MG63 (cell line): ENCODE measurements around the gene INO80D. TPM values are rescaled to one million over a fixed set of nuclear protein-coding genes. Genes with fewer than 3 reads are reported as not detected.
A peak's percentile ranks its signal among the peaks of the same experiment; 100 is the strongest.
"Not testable (repeated sequence)": the region's sequence is repeated elsewhere in the genome, so short reads cannot be mapped to it uniquely, and the experiment has no call there.

Experiments used
- DNase-seq: peaks from one replicate; pipeline ENCODE4 v3.0.0-alpha.2; 2020
- H3K27me3 ChIP-seq: fragments of 250-450 bp; sonication (Bioruptor Pico); 2 replicates; pipeline ENCODE4 v1.5.1; 2020; ENCODE audit warnings: mild to moderate bottlenecking, moderate library complexity
- H3K36me3 ChIP-seq: fragments of 250-450 bp; sonication (Bioruptor Pico); 2 replicates; pipeline ENCODE4 v1.5.1; 2020; ENCODE audit warnings: mild to moderate bottlenecking, moderate library complexity
- H3K4me3 ChIP-seq: fragments of 250-450 bp; sonication (Bioruptor Pico); 2 replicates; pipeline ENCODE4 v1.5.1; 2020; ENCODE audit warnings: mild to moderate bottlenecking, moderate library complexity
- H3K9me3 ChIP-seq: fragments of 250-450 bp; sonication (Bioruptor Pico); 2 replicates; pipeline ENCODE4 v1.5.1; 2020; ENCODE audit warnings: mild to moderate bottlenecking, moderate library complexity
- total RNA-seq: library from RNA; depleted of rRNA; stranded (reverse); fragments of >200 nt; shearing (Covaris generic); gene quantifications from 2 replicates; pipeline ENCODE4 v1.2.3, GENCODE V29; 2014; ENCODE audit warnings: low replicate concordance

Gene INO80D
- total RNA-seq, 1 experiment from 2014 or later, result 1.1 TPM

GRCh38 chr2:206092297-206092696 lies 6.3 kb upstream of the INO80D start:
- Histone ChIP-seq H3K4me3 (no peak overlapping the region), H3K36me3 (peaks cover 12% of the 10 kb centered on the region), H3K9me3 (no peaks in the 10 kb centered on the region), H3K27me3 (no peaks in the 10 kb centered on the region)
- no peak for DNase-seq

DNA sequence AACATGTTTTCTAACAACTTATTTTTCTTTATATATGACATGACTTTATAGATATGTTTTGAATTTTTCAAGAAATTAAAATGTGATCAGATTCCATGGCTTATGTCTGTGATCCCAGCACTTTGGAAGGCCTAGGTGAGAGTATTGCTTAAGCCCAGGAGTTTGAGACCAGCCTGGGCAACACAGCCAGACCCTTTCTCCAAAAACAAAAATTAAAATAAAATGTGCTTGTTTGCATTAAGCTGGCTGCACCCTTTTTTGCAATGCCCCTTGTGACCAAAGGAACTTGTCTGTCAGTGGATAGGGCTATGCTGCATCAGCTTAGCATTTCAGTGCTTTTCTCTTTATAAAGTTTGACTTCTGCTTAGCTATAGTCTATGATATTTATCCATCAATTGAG lies 2.3 kb upstream of the INO80D start:
- DNase-seq, result no peak
- Histone ChIP-seq H3K27me3 (no peaks in the 10 kb centered on the region), H3K4me3 (no peak overlapping the region; the same call in 1 of the 2 replicates), H3K9me3 (no peaks in the 10 kb centered on the region), H3K36me3 (peaks cover 12% of the 10 kb centered on the region)

GRCh38 chr2:206086716-206087350 lies 859 bp upstream of the INO80D start:
- H3K4me3 ChIP-seq, result peak overlapping the region; percentile 64
- peaks cover 12% of the 10 kb centered on the region for H3K36me3 ChIP-seq
- H3K27me3 ChIP-seq, result no peaks in the 10 kb centered on the region
- no peak for DNase-seq
- no peaks in the 10 kb centered on the region for H3K9me3 ChIP-seq

- H3K4me3 ChIP-seq, result peak overlapping the region; percentile 64
- peak; percentile 57 for DNase-seq
- H3K9me3 ChIP-seq, result no peaks in the 10 kb centered on the region
- H3K36me3 ChIP-seq, result peaks cover 9% of the 10 kb centered on the region
- no peaks in the 10 kb centered on the region for H3K27me3 ChIP-seq
These were observed 868 bp downstream of the INO80D start for GRCh38 chr2:206084870-206085741.

DNA sequence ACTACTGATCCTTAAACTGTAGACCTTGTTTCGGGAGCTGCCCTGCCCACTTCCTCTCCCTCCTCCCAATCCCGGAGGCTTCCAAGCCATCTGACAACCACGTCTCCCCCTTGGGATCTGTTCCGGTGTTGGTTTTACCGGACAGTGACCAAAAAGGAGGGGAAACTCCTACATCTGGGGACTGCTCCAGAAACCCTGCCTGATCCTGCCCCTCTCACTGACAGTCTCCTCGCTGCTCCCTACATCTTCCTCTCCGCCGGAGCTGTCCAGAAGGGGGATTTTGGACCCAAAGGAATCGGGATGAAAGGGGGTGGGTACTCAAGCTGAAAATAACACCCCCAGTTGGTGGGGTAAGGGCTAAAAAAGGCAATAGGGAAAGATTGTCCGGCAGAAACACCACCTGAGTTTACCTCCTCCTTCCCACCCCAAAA lies 1.5 kb downstream of the INO80D start:
- no peaks in the 10 kb centered on the region for H3K27me3 ChIP-seq

DNA sequence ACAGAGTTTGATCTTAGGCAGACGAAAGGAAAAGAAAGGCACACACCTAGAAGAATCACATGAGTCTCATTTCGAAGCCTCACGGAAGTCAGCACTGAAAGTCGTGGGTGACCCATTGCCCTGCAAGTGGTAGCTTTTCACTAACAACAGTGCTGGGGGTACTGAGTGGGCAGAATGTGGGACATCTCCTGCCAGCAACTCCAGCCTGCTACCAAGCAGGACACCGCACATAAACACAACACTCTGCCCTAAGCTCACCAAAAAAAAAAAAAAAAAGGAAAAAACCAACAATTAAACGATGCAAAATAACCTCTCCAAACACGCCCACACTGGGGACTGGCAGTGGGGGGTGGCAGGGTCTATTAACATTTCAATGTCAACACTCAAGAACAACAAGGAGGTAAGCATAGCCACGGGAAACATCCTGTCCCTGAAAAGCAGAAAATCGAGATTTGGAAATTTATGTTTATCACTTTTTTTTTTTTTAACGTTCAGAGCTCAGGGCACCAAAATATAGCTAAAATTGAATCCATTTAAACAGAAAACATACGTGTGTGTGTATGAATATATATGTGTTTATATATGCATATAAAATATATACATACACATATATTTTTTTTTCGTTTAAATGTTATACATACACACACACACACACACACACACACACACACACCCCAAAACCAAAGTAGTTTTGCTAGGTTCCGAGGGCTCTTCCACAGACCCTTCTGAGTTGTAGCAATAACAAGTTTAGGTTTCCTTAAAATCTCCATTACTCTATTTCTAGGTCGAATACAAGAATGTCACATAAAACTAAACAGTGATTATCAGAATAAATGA lies 2.2 kb downstream of the INO80D start:
- H3K9me3 ChIP-seq, result no peaks in the 10 kb centered on the region
- H3K4me3 ChIP-seq, result peak overlapping the region; percentile 64
- no peak for DNase-seq
- H3K27me3 ChIP-seq, result no peaks in the 10 kb centered on the region
- peaks cover 9% of the 10 kb centered on the region for H3K36me3 ChIP-seq

More for the DNA sequence above, 1.5 kb downstream of the INO80D start:
- Histone ChIP-seq H3K9me3 (no peaks in the 10 kb centered on the region), H3K36me3 (peaks cover 9% of the 10 kb centered on the region), H3K4me3 (peak overlapping the region; percentile 64)
- peak; percentile 85 for DNase-seq

DNA sequence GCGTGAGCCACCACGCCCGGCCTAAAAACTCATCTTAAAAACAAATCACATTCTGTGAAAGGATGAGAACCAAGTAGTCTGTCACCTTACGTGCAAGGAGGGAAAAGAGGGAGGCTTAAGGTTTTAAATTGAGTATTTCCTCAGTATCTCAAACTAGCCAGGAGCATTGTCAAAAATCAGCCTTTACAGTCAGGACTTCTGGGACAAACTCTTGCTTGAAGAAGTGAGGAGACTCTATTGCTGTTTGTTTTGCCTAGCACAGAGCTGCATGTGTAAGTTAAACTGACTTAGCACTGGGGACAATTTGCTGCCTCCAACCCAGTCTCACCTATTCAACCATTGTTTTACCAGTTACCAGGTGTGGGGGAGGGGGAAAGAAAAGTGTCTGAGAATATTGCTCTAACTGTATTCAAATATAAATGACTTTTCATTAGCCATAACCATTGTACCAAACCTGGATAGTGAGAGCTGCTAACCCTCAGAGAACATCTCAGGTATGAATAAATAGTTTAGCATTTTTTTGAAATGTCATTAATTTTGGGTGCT lies 3.6 kb downstream of the INO80D start:
- no peaks in the 10 kb centered on the region for H3K9me3 ChIP-seq
- no peak overlapping the region for H3K4me3 ChIP-seq
- no peaks in the 10 kb centered on the region; the same call in 1 of the 2 replicates for H3K36me3 ChIP-seq
- no peaks in the 10 kb centered on the region for H3K27me3 ChIP-seq
- DNase-seq, result no peak

GRCh38 chr2:206080927-206081326 lies 5.0 kb downstream of the INO80D start:
- no peak overlapping the region for H3K4me3 ChIP-seq
- no peaks in the 10 kb centered on the region for H3K27me3 ChIP-seq
- no peaks in the 10 kb centered on the region; the same call in 1 of the 2 replicates for H3K36me3 ChIP-seq
- DNase-seq, result no peak
- no peaks in the 10 kb centered on the region for H3K9me3 ChIP-seq

DNA sequence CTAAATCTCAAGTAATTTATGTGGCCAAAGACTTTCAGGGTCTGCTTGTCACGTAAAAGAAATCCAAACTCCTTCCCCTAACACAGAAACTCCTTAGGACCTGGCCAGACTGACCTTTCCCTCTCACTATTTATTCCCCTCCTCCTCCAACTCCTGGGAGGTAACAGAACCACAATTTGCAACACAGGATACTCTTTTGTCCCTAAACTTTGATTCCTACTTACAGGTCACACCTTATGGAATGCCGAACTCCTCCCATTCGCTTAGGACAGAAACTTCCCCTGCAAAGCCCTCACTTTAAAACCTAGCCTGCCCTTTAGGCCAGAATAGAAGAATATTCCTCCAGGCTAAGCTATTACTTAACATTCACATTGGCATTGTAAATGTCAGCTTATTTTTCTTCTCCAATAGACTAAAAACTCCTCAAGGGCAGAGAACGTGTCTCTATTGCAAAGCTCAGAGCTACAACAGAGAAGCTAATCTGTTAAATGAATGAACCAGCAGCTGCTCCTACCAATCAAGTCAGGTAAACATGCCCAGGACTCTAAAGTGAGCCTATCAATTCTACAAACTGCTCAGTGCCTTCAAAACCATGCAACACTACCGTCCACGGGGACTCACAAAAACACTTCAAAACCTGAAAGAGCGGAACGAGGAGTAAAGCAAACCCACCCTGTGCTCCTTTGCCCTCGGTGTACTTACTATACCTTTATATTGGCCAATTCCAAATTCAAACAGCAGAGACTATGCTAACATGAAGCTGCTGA lies 6.1 kb downstream of the INO80D start:
- DNase-seq, result no peak

DNA sequence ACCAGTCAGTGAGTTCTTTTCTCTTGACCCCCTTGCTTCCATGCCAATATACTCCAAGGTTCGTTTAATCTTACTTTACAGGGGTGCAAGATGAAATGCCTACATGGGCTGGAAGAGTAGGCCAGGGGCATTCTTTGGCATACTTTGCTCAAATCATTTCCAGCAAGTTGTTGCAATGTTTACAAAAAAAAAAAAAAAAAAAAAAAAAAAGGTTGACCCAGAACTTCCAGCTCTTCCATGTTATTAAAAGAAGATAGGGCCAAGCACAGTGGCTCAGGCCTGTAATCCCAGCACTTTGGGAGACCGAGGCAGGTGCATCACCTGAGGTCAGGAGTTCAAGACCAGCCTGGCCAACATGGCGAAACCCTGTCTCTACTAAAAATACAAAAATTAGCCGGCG lies 8.1 kb downstream of the INO80D start:
- H3K4me3 ChIP-seq, DNase-seq, H3K9me3 ChIP-seq, H3K36me3 ChIP-seq, H3K27me3 ChIP-seq: not testable (repeated sequence)

More for the DNA sequence above, 6.1 kb downstream of the INO80D start:
- no peak overlapping the region for H3K4me3 ChIP-seq
- no peaks in the 10 kb centered on the region for H3K27me3 ChIP-seq
- H3K9me3 ChIP-seq, result no peaks in the 10 kb centered on the region
- no peaks in the 10 kb centered on the region; the same call in 1 of the 2 replicates for H3K36me3 ChIP-seq

GRCh38 chr2:206075113-206075512 lies 10.9 kb downstream of the INO80D start:
- Histone ChIP-seq H3K27me3 (no peaks in the 10 kb centered on the region), H3K9me3 (no peaks in the 10 kb centered on the region), H3K4me3 (no peak overlapping the region), H3K36me3 (peaks cover 2% of the 10 kb centered on the region; the same call in 1 of the 2 replicates)
- no peak for DNase-seq

- no peak overlapping the region for H3K4me3 ChIP-seq
- peaks cover 2% of the 10 kb centered on the region; the same call in 1 of the 2 replicates for H3K36me3 ChIP-seq
- no peak for DNase-seq
- H3K27me3 ChIP-seq, result no peaks in the 10 kb centered on the region
- no peaks in the 10 kb centered on the region for H3K9me3 ChIP-seq
These were observed 14.2 kb downstream of the INO80D start for GRCh38 chr2:206071807-206072206.

GRCh38 chr2:206069417-206069816 lies 16.6 kb downstream of the INO80D start:
- no peak overlapping the region for H3K4me3 ChIP-seq

GRCh38 chr2:206068207-206068606 lies 17.8 kb downstream of the INO80D start:
- Histone ChIP-seq H3K27me3 (no peaks in the 10 kb centered on the region), H3K9me3 (no peaks in the 10 kb centered on the region), H3K4me3 (no peak overlapping the region), H3K36me3 (no peaks in the 10 kb centered on the region)
- DNase-seq, result no peak

More at GRCh38 chr2:206069417-206069816, 16.6 kb downstream of the INO80D start:
- DNase-seq, result no peak
- no peaks in the 10 kb centered on the region for H3K9me3 ChIP-seq
- H3K36me3 ChIP-seq, result peaks cover 2% of the 10 kb centered on the region; the same call in 1 of the 2 replicates
- H3K27me3 ChIP-seq, result no peaks in the 10 kb centered on the region

DNA sequence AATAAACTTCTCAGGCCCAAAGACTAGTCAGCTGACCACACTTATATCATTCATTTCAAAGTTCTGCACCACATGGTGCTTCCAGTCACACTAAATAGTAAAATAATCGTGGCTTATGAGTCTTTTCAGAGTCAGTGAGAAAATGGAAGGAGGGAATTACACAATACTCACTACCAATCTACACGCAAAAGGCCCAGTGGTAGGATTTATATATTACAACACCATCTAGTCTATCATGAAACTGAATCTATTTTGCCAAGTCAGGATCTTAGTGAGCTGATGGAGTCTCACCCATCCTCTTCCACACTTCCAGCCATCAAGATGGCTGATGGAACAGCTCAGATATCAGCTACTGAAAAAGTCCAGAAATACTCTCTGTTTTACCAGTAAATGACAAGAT lies 21.9 kb downstream of the INO80D start:
- Histone ChIP-seq H3K36me3 (peaks cover 8% of the 10 kb centered on the region), H3K4me3 (no peak overlapping the region), H3K9me3 (no peaks in the 10 kb centered on the region), H3K27me3 (no peaks in the 10 kb centered on the region)
- DNase-seq, result no peak

GRCh38 chr2:206063635-206064034 lies 22.3 kb downstream of the INO80D start:
- Histone ChIP-seq H3K27me3 (no peaks in the 10 kb centered on the region), H3K9me3 (no peaks in the 10 kb centered on the region), H3K4me3 (no peak overlapping the region), H3K36me3 (peaks cover 8% of the 10 kb centered on the region)
- DNase-seq, result no peak
